GM23248 (cell line): ENCODE results near the gene ARFRP1.

Source experiments
- EZH2 ChIP-seq: fragments of 200-600 bp; sonication (generic); IDR thresholded peaks from 2 replicates; pipeline ENCODE4 v1.6.1; 2018; ENCODE audit warnings: antibody characterized with exemption, mild to moderate bottlenecking; ENCODE audit not compliant: insufficient read depth, poor library complexity, severe bottlenecking
- EZH2phosphoT487 ChIP-seq: fragments of 200-600 bp; sonication (generic); IDR thresholded peaks from 2 replicates; pipeline ENCODE4 v1.6.1; 2018; ENCODE audit warnings: antibody characterized with exemption, moderate library complexity, mild to moderate bottlenecking, low read depth; ENCODE audit not compliant: insufficient read depth

DNA sequence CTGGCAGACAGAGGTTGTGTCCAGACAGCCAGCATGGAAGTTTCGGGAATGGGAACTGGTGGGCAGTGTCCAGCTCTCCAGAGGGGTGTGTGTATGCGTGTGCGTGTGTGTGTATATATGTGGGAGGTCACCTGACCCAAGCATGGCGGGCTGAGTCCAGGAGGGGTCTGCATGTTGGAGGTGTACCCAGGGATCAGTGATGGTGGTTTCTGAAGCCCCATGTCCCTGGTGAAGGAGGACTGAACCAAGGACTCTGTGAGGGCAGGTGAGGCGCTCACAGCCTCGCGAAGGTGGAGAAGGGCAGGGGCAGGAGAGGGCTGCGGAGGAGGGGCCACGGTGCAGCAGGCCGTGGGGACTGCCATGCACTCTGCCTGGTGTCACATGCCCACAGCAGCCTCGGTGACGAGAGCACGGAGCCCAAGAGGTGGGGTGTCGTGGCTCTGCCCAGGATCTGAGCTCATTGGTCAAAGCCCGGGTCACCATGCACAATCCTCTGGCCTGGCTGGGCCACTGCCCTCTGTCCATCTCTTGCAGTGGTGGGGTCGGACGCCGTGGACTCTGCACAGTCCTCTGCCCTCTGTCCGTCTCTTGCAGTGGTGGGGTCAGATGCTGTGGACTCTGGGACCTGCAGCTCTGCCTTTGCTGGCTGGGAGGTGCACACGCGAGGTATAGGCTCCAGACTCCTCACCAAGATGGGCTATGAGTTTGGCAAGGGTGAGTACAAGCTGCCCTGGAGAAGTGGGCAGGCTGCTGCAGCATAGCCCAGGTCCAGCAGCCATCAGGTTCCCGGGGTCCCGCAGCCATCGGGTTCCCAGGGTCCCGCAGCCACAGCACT lies 26.6 kb upstream of the ARFRP1 start:
- TF ChIP-seq EZH2 (no peak), EZH2phosphoT487 (no peak)
